Fibroblast of villous mesenchyme (primary cell): ENCODE results near the gene KIF26B. TPM values are rescaled to one million over a fixed set of nuclear protein-coding genes. Genes with fewer than 3 reads are reported as not detected.

Experiments used
- DNase-seq: peaks from one replicate; pipeline ENCODE4 v3.0.0-alpha.2; 2010; ENCODE audit warnings: low read depth
- H3K4me3 ChIP-seq: 2 replicates; pipeline ENCODE4 v1.5.1; 2011; ENCODE audit warnings: low read depth, mild to moderate bottlenecking, low read length
- CTCF ChIP-seq: IDR thresholded peaks from 2 replicates; pipeline ENCODE4 v1.5.1; 2012; ENCODE audit warnings: low read depth, mild to moderate bottlenecking, low read length; ENCODE audit not compliant: insufficient read depth
- total RNA-seq: library from RNA; depleted of rRNA; stranded (reverse); fragments of >200 nt; gene quantifications from 2 replicates; pipeline ENCODE4 v1.2.3, GENCODE V29; 2012

KIF26B gene
- total RNA-seq, 1 donor: 12.1 TPM

- DNase-seq: no peak
- no peak overlapping the region for H3K4me3 ChIP-seq
- TF ChIP-seq CTCF: no peak
These were observed 392.1 kb downstream of the KIF26B start for GRCh38 chr1:245546875-245547274.

- TF ChIP-seq CTCF: no peak
- no peak for DNase-seq
- no peak overlapping the region for H3K4me3 ChIP-seq
These were observed 395.4 kb downstream of the KIF26B start for GRCh38 chr1:245549996-245550719.

- DNase-seq: no peak
- TF ChIP-seq CTCF: no peak
- no peak overlapping the region for H3K4me3 ChIP-seq
These were observed 395.9 kb downstream of the KIF26B start for GRCh38 chr1:245550720-245551043.

GRCh38 chr1:245551536-245551935 is 396.8 kb downstream of the KIF26B start:
- H3K4me3 ChIP-seq: no peak overlapping the region
- no peak for TF ChIP-seq CTCF
- no peak for DNase-seq

GRCh38 chr1:245552331-245552730 is 397.5 kb downstream of the KIF26B start:
- no peak for TF ChIP-seq CTCF
- DNase-seq: no peak
- H3K4me3 ChIP-seq: no peak overlapping the region

- TF ChIP-seq CTCF: no peak
These were observed 401.3 kb downstream of the KIF26B start for GRCh38 chr1:245556057-245556456.

GRCh38 chr1:245558069-245558468 is 403.3 kb downstream of the KIF26B start:
- TF ChIP-seq CTCF: no peak
- H3K4me3 ChIP-seq: no peak overlapping the region
- no peak for DNase-seq

More at GRCh38 chr1:245556057-245556456, 401.3 kb downstream of the KIF26B start:
- DNase-seq: no peak
- no peak overlapping the region for H3K4me3 ChIP-seq
